GM18505 (cell line): Measurements from ENCODE around the gene SCNM1.
A peak's percentile ranks its signal among the peaks of the same experiment; 100 is the strongest.

Source experiments
- ATAC-seq: cut with Tn5 transposase; IDR thresholded peaks from one replicate; pipeline ENCODE4 v1.9.1; 2021; ENCODE audit not compliant: unreplicated experiment
- POLR2A ChIP-seq: IDR thresholded peaks from 4 replicates; pipeline ENCODE4 v1.6.1; 2011; ENCODE audit warnings: borderline replicate concordance; ENCODE audit not compliant: insufficient read depth, insufficient read length; ENCODE audit errors: extremely low read depth

Gene SCNM1, protein sequence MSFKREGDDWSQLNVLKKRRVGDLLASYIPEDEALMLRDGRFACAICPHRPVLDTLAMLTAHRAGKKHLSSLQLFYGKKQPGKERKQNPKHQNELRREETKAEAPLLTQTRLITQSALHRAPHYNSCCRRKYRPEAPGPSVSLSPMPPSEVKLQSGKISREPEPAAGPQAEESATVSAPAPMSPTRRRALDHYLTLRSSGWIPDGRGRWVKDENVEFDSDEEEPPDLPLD

DNA sequence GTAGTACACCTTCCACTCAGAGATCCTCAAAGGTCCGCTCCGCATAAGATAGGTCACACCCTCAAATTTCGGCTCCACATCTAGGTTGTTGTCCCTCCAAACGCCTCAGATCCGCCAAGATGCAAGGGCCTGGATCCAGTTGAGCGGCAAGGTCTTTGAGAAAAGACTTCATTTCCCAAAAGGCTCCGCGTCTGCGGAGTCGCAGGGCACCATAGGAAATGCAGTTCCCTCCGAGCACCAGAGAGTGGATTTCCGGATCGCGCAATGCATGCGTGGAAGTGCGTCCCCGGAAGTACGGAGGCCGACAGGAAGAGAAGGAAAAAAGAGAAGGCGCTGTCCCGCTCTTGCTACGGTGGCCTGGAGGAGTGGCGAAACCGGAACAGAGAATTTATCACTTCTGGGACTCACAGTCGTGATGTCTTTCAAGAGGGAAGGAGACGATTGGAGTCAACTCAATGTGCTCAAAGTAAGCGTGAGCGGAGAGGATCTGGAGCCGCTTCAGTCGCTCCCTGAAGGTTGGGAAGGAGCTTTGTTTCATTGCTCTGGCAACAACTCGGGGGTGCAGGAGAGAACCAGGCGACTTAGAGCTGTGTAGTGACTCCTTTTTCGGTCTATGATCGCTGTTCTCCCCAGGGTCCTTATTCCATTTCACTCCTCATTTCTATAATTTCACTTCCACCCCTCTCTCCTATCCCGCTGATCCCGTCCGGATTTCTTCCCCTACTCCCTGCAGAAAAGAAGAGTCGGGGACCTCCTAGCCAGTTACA lies at the start of gene SCNM1, which contains the start of gene LYSMD1:
SCNM1 (plus strand) TSS at position 407 of the 767 bp plus-strand sequence; CDS start at position 416, 9 bp downstream.
LYSMD1 (minus strand) TSS at position 165 of the 767 bp plus-strand sequence. CDS start 644 bp downstream, outside the sequence.
- ATAC-seq = peak; percentile 83
- TF ChIP-seq POLR2A = peak; percentile 91

DNA sequence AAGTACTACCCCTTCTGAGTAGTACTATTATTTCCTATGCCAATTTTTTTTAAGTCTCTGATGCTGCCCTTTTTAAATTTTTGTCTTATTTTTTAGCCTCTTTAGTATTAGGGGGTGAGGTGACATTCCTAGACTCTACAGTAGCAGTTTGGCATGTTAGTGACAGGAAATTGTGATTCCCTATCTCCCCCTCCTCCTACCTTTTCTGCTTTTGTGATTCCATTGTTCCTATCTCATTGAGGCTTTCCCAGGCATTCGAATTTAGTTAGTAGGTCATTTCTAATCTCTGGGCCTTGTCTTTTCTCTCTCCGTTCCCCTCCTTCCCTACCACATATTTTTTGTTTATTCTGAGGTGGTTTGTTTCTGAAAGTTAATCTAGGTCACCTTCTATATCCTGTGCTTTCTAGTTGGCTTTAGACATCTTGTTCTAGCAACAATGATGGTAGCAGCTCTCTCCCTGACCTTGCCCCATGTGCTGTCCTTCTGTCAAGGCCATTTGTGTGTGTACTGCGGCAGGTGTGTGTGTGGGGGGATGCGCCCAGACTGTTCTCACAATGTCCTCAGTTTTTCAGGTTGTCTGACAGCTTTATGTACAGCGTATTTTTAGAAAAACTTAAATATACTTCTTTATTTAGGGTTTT lies 41.1 kb upstream of the SCNM1 start:
- ATAC-seq = no peak
- TF ChIP-seq POLR2A = no peak

DNA sequence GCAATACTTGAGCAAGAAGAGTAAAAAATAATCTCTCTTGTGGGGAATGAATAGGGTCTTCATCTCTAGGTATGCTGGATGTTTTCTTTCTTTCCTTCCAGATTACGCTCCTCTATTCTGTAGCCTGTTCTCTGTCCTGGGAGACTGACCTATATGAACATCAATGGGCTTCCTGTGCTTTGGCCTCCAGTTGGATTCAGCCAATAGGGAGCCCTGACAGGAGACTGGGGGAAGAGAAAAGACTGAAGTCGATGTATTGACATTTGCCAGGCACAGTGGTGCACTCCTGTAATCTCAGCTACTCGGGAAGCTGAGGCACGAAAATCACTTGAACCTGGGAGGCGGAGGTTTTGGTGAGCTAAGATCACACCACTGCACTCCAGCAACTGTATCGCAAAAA lies 37.1 kb upstream of the SCNM1 start:
- no peak for ATAC-seq
- TF ChIP-seq POLR2A = no peak

DNA sequence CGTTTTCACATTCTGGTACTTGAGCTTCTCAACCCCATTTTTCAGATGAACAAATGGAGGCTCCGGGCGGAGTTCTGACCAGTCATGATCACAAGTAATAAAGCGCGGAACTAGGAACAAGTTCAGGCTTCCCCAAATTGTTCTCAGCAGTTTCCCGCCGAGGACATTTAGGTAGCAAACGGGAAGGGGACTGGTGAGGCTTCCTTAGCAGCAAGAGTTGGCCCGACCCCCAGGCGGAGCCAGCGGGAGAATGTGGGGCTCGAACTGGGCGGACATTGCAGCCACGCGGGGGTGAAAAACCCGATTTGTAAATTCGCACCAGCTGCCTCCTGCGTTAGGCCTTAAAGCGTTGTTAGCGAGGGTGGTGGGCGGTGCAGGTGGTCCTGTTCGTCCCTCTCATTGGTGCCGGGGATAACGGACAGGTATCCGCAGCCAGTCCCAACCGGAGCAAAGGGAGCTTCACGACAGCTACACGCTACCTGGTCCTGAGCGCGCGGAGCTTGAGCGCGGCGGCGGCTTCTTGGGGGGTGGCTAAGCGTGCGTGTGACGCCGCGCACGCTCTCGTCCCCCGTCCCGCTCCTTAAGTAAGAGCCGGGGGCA lies 34.9 kb upstream of the SCNM1 start:
- peak; percentile 27 for TF ChIP-seq POLR2A
- peak; percentile 74 for ATAC-seq

DNA sequence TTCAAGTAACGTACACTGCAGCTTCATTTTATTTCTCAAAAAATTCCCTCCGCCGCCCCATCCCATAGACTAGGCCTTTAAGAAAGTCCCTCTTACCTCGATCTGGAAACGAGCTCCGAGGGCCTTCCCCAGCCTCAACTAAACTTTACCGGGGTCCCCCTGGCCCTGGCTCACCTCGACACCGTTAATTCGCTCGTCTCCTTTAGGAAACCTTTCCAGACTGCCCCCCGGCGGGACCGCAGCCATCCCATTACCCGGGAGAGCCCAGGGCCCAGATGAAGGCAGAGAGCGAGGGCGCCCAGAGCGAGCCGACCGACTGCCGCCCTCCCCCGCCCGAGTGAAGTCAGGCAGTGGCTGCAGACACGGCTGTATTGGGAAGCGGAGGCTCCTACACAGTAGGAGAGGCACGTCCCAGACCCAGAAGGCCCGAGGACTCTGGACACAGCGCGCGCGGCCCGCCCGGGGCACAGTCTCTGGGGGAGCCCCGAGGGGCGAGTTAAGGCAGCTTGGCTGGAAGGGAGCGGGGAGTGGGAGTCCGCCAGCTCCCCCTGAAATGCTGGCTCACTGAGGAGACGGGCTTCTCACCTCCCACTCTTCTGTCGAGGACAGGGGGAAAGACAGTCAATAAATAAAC lies 34.1 kb upstream of the SCNM1 start:
- ATAC-seq = no peak
- no peak for TF ChIP-seq POLR2A

DNA sequence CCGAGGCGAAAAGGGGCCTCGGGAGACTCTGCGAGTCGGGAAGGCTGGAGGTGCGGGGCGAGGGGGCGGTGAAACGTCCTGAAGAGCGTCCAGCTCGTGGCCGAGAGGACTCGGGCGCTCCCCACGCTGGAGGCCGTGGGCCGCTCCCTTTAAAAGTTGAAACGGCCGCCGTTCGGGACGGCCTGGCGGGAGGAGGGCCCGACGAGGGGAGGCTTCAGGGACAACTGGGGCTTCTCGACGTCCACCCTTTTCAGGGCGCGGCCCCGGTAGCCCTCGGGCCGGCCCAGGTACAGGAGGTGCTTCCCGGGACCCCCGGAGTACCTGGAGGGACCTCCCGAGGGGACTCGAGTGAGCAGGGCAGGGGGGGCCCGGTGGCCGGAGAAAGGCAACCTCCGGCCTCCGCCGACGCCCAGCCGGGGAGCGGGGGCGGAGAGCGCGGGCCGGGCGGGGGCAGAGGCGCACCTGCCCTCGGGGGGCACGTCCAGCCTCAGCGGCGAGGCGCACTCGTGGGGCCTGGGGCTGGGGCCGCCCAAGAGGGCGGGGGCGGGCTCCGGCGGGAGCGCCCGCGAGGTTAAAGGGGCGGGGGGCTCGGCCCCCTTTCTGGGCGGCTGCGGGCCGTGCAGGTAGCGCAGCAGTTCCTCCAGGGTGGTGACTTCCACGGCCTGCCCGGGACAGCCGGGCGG lies 33.5 kb upstream of the SCNM1 start:
- no peak for ATAC-seq
- no peak for TF ChIP-seq POLR2A

DNA sequence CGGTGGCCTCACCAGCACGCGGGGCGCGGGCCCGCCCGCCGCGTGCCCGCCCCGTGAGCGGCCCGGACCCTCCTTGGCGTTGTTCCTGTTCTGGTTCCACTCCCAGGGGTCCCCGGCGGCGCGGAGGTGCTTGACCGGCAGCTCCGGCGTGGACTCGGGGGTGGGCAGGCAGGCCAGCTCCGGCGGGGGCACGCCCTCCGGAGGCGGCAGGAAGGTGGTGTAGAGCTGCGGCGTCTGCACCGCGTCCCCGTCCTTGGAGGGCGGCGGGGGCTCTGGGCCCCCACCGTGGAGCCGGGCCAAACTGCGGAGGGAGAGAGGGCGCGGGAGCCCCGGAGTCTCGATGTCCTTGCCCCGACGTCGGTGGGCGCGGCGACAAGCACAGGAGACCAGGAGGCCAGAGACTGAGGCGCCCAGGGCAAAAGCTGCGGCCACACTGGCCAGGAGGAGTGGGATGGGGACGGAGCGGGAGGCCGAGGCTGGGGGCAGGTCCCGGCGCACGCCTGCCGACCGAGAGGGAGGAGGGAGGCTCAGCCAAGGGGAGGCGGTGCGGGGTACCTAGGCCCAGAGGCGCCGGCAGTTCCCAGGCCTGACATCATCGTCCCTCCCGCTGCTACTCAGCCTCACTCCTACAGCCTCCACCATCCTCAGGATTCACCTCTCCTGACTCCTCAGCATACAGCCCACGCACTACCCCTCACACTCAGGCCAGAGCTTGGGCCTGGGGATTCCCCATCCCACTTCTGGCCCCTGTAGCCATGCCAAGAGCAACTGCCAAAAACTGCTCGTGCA lies 32.7 kb upstream of the SCNM1 start:
- TF ChIP-seq POLR2A = no peak
- no peak for ATAC-seq

DNA sequence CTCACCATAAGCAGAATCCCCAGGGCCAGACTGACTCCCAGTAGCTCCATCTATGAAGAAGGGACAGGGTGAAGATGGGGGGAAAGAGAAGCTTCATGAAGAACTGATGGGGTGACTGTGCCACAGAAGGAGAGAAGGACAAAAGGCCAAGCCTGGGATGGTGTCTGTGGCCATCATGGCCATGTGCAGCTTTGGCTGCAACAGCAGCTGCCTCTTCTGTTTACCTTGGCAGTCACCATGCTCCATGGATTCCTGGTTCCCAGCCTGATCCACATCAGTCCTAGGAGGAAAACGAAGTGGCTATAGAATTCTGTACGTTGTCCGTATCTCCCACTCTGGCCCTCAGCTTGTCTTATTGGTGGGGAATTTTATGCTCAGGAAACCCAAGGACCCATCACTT lies 31.5 kb upstream of the SCNM1 start:
- TF ChIP-seq POLR2A = no peak
- ATAC-seq = no peak

DNA sequence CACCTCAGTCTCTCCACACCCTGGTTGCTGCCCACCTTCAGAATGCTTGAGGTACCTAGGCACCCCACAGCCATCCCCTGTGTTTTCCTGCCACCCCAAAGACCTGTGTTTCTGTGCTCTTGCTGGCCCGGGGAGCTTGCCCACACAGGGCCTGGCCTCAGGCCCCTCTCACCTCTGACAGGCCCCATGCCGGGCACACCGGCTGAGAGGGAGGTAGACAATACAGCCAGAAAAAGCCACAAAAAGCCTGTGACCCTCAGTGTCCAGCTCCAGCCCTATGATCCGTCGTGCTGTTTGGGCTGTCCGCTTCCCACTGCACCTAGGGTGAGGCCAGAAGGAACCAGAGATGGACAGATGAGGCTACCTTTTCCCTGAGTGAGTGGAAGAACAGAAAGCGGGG lies 31.0 kb upstream of the SCNM1 start:
- no peak for TF ChIP-seq POLR2A
- ATAC-seq = no peak

DNA sequence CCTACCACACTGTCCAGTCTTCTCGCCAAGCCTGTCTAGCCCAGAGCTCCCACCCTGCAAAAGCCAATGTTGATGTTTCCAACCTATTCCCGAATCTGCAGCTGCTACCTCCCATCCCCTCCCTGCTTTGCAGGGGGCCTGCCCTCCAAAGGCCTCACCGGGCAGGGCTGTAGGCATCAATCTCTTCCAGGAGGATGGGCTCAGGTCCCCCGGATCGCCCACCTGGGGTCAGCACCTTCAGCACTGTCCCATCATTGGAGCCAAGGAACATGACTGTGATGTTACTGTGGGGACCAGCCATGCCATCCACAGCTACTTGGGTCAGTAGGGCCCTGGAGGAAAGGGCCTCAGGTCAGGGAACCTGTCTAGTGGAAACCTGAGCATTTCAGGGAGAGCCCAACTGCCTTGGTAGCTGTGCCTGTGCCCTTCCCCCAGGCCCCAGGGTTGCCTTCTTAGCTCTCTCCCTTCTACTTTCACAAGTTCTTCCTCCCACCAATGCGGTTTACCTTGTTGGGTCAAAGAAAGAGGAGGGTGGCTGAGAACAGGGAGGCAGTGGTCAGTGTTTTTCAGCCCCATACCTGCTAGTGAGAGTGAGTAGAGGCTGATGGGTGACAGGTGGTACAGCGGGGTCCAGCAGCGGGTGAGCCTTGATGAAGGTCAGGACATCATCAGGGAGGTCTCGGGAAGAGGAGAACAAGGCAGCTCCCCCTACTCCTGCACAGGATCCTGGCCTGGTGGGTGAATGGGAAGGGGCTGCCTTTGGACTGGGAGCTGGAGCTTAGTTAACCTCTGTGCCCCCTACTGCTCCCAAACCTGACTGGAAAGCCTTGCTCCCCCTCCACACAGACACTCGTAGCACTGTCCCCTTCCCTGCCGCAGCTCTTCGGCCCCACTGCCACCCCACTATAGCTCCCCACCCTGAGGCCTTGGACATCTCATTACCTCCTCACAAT lies 30.2 kb upstream of the SCNM1 start:
- no peak for ATAC-seq
- no peak for TF ChIP-seq POLR2A

DNA sequence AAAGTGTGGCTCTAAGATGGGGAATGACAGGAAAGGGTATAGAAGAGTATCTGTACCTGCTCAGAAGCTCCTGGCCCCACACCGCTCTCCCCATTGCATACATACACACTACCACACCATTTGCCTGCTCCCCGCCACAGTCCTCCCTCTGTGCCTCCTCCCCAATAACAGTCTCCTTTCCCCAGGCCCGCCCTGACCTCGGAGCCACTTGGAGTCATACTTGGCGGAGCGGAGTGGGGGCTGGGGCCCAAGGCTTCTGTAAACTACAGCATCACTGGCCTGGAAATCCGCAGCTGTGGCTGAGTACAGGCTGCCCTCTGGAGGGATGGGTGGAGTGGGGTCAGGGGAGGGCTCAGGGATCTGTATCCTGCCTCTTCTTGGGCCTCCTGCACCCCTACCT lies 28.2 kb upstream of the SCNM1 start:
- no peak for ATAC-seq
- TF ChIP-seq POLR2A = no peak
